GM19351 (cell line): ENCODE data around the gene INTS7.
"Not testable (repeated sequence)": the region's sequence is repeated elsewhere in the genome, so short reads cannot be mapped to it uniquely, and the experiment has no call there.

Experiments
- ATAC-seq: cut with Tn5 transposase; IDR thresholded peaks from one replicate; pipeline ENCODE4 v1.9.1; 2021; ENCODE audit warnings: mild to moderate bottlenecking, moderate library complexity; ENCODE audit not compliant: unreplicated experiment

The INTS7 gene

DNA sequence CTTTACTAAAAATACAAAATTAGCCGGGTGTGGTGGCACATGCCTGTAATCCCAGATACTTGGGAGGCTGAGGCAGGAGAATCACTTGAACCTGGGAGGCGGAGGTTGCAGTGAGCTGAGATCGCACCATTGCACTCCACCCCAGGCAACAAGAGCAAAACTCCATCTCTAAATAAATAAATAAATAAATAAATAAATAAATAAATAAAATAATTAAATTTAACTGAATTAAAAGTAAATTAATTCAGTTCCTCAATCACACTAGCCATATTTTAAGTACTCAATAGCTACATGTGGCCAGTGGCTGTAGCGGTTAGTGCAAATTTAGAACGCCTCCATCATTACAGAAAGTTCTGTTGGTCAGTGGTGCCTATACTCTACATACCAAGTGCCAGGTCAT, 97.9 kb downstream of the INTS7 start:
- ATAC-seq: not testable (repeated sequence)

DNA sequence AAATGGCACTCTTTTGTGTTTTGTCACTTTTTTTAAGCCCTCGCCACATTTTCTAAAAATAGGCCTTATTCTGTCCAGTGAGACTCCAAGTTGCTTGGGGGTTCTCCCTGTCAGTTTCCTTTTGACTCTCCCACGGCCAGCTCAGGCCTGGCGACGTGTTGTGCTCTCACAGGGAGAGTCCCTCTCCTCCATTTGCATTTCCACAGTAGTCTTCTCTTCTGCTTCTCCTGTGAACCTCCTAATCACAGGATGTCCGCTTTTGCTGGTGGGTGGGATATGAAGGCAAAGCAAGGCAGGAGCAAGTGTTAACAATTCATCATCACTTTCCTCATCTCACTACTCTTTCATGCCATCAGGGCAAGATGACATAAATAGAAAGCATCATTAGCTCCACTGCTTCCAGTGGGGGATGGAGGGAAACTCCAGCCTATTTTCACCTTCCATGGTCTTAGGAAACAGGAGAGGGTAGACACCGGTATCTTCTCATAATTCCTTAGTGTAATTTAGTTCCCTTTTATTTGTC, 99.8 kb downstream of the INTS7 start:
- peak; percentile 72 for ATAC-seq

DNA sequence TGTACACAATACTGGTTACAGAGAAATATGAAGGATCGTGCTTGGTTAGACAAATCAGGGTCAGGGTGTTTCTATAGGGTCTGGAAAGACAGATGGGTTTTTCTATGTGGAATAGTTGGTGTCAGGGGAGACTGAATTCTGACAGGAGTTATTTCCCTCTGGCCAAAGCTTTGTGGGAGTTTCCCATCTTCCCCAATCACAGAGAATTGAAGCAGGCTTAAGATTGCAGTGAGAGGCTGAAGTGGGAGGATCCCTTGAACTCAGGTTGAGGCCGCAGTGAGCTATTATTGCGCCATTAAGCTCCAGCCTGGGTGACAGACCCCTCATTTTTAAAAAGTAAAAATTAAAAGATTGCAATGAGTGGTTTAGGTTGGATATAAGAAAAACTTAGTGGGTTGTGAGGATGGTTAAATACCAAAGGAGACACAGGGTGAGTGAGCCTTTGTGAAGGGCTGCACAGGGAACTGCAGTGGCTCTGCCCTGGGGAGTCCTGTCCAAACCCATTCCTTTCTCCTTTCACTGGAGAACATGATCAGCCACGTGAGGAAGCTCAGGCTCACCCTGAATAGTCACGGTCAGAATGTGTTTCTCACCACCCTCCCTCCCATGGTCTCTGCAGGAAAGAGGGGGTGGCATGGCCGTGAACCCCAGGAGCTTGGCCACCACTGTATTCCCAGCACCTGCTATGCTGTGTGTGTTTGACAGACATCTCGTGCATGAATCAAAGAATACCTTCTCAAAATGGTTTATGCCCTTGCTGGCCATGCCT, 101.2 kb downstream of the INTS7 start:
- no peak for ATAC-seq

DNA sequence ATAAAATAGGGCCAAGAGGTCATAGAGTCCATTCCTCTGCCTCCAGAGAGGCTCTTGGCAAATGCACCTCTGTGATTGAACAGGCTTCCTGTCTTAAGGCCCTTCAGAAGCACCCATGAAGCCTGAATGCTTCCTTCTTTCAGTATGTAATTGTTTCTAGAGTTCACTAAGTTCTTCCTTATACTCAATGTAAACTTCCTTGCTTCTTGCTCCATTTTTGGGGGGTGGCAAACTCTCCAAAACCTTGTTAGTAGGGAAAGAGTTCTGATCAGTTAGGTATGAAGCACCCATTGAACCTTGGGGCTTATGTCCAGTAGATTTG, 102.5 kb downstream of the INTS7 start:
- no peak for ATAC-seq

DNA sequence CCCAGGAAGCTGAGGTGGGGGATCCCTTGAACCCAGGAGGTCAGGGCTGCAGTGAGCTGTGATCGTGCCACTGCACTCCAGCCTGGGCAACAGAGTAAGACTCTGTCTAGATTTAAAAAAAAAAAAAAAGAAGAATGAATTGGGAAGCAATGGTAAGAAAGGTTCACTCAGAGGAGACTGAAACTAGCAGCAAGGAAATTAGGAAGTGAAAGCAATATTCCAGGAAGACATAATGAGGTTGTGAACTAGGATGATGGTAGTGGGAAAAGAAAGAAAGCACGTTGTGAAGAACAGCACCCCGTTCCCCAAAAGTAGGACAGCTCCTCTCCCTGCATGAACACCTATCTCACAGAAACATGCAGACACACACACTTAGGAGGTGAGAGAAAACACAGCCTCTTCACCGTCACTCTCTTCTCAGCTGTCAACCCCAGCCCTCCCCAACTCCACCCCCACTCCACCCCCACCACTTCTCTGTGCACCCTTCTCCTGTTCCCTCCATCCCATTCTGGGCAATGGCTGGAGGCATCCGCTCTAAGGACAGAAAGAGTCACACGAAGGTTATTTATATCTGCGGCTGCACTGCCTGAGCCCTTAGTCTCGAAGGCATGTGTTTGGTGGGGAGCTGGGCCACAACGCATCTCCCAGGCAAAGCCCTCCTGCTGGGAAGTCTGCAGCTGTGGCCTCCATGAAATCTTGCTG, 103.0 kb downstream of the INTS7 start:
- ATAC-seq: no peak

DNA sequence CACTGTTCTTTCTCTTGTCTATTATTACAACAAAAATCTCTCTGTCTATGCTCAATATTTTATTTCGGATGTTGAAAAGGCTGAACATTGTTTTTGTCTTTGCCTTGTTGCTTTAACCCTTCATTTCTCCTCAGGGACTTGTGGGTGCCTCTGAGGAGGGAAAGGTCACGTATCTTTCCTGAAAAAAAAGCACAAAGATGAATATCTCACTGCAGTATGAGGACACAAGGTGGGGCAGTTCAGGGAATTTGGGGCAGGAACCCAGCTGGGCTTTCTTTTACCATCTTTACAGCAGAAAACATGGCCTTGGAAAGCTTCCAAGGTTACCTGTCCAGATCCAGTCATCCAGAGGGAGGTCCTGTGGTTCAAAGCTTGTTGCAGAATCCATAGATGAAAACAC, 105.7 kb downstream of the INTS7 start:
- ATAC-seq: no peak

DNA sequence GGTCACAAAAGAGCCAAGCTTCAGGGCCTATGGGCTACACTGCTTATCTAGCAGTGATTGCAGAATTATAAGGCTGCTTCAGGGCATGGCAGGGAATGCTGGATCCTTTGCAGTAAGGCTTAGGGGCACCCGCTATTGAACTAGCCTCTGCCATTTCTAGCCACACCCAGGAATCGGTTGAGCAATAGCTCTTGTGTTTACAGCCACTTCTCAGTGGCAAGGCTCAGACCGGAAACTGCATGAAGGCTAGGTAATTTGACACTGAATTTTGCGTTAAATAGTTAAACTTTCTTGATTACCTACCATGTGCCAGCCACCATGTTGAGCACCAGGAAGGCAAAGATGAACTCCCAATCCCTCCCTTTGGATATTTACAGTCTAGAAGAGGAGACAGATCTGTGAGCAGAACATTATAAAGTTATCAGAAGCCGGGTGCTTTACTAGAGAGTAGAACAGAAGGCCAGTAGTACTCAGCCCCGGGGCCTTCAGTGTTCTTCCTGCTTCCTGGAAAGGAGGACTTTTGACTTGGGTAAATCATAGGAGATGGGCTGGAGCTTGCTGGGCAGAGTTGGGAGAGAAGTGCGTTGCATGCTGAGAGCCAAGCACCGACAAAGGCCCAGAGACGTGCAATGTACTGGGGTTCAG, 106.2 kb downstream of the INTS7 start:
- no peak for ATAC-seq

DNA sequence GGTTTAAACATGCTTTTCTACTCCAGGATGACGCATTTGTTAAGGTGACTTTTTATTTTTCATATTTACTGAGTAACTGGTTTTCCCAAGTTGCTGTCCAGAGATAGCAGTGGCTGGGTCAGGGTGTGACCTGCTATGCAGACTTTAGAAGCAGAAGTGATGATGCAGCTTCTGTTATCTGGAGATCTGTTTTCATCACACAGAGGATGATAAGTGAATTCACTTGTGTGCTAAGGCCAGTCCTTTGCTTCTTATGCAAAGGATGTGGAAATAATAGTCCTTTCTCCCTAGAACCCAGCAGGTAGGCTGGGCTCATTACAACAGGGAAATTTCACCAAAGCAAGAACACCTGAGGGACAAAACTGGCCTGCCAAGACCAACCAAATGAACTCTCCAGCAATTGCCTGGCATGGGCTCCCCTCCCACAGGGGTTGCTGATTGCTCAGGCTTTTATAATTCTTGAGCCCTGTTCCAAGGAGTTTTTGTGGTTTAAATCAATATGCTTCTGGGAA, 107.0 kb downstream of the INTS7 start:
- ATAC-seq: no peak

DNA sequence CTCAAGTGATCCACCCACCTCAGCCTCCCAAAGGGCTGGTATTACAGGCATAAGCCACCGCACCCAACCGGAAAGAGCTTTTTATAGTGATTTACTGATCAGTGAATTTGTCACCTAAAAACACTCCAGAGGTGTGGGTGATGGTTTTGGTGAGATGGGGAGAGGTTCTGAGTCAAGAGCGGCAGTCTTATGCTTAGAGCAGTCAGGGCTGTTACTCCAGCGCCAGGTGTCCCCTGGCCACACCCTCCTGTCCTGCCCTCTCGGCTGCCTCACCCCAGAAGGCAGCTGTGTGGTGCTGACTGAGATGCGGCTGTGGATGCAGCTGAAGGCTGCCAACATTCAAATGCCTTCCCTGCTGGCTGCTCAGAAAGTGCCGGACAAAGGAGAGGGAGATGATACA, 110.3 kb downstream of the INTS7 start:
- ATAC-seq: peak; percentile 88

DNA sequence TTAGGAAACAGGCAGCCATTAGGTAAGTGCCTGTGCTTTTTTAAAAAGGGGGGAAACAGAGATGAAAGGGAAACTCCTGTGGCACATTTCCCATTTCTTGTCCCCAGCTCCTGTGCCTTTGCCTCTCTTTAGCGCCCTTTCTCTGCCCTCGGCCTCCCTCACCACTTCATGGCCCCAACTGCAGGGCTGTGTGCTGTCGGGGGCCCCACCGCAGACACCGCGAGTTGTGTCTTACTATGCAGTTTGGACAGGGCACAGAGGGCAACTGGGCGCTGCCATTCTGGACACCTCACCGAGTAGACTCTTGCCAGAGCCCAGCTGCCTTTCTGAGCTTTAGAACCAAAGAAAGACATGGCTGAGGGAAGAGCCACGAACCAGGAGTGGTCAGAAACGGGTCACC, 111.1 kb downstream of the INTS7 start:
- ATAC-seq: no peak

DNA sequence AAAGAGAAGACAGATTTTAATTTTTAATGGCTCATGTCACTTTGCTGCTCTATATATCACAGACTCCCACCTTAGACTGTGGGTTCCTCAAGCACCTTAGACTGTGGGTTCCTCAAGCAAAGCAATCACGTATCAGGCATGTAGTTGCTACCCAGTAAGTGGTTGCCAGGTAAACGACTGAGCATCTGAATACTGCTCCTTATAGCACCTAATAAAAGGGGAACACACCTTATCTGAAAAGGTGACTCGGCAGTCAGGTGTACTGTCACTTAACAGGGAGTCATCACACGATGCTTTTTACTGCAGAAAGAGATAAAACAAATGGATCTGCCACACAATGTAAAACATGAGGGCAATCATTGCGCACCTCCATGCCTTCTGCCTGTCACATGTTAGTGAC, 112.3 kb downstream of the INTS7 start:
- ATAC-seq: no peak

DNA sequence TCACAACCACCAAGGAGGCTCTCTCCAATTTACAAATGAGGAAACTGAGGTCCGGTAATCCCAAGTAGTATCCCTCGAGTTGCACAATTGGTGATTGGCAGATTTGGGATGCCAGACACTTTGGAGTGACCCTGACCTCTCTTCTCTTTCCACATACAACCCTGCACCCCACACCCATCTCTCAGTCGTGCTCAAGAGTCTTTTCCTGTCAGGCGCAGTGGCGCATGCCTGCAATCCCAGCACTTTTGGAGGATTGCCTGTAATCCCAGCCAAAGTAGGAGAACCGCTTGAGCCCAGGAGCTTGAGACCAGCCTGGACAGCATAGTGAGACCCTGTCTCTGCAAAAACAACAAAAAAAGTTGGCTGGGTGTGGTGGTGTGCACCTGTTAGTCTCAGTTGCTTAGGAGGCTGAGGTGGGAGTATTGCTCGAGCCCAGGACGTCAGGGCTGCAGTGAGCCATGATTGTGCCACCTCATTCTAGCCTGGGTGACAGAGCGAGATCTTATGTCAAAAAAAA, 113.7 kb downstream of the INTS7 start:
- ATAC-seq: no peak

DNA sequence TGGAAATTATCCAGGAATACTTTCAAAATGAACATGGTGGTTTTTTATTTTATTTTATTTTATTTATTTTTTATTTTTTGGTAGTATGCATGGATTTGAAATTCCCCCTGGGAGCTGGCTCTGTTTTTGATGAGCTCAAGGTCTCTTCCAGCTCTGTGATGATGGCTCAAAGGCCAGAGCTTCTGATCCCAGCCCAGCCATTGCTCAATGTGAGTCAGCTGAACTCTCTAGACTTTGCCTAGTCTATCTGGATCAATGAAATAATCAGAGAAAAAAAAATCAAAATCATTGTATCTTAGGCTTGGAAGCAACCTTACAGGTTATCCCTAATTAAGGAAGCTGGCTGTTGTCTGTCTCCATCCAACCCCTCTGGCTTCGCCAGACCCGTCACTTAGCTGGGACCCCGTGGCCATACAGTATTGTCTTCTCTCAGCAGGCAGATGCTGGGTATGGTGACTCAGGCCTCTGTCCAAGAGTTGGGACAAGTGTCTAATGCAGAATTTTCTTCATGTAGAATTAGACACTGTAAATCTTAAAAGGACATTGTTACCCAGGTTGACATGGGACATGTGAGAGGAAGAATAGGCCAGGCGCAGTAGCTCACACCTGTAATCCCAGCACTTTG, 114.6 kb downstream of the INTS7 start:
- no peak for ATAC-seq

DNA sequence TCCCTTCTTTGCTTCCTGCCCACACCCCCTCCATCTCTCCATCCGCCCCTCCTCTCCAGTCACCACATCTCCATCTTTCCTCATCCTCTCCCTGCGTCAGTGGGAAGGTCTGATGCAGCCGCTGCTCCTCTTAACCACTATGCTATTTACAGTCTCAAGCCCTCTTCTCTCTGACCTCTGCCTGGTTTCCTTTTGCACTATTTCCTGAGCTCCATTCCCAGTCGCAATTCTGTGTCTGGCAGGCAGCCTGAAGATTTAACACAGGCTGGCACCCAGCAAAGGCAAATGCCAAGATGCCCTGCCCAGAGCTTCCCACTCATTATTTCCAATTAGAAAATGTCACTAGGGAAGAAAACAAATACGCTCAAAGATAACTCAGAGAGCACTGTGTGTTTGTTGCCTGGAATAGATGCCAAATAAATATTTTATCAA, 115.2 kb downstream of the INTS7 start:
- no peak for ATAC-seq

DNA sequence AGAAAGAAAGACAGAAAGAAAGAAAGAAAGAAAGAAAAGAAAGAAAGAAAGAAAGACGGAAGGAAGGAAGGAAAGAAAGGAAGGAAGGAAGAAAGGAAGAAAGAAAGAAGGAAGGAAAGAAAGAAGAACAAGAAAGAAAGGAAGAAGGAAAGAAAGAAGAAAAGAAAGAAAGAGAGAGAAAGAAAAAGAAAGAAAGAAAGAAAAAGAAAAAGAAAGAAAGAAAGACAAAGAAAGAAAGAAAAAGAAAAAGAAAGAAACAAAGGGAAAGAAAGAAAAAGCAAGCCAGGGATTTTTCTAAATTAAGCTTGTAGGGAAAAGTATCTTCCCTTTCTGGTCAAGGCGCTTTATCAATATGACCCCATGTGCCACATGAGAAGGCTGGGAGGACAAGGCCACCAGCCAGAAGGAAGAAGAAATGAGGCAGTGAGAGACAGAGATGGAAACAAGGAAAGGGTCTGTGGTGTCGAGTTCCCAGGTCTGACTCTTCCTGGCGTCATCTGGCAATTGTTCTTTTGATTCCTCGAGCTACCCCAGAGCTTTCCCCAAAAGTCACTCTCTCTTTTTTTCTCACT, 116.4 kb downstream of the INTS7 start:
- no peak for ATAC-seq

DNA sequence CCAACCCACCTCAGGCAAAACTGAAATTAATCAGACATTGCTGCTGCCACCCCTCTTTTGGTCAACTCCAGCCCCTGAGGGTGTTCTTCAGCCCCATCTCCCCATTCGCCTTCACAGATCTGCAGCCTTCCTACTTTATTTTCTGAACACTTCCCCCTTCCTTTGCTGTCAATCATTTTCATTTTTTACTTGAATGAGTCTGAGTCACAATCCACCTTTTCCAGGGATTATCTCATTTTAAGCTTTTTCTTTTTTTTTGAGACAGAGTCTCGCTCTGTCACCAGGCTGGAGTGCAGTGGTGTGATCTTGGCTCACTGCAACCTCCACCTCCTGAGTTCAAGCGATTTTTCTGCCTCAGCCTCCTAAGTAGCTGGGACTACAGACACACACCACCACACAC, 118.9 kb downstream of the INTS7 start:
- ATAC-seq: not testable (repeated sequence)

DNA sequence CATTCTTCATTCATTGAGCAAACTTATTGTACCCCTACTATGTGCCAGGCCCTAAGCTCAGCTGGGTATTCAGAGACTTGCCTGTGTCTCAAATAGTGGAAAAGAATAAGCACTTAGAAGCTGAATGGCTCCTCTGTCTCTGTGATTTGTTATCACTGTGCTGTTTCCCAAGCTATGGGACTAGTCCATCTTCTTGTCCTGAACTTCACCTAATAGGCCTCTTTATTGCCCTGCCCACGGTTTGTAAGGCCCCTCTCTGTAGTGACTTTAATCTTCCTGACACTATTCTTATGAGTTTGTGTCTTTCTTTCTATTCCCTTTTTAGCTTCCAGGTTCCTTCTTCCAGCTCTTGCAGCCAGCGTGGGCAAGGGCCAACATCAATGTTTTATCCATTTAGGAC, 119.4 kb downstream of the INTS7 start:
- ATAC-seq: no peak

DNA sequence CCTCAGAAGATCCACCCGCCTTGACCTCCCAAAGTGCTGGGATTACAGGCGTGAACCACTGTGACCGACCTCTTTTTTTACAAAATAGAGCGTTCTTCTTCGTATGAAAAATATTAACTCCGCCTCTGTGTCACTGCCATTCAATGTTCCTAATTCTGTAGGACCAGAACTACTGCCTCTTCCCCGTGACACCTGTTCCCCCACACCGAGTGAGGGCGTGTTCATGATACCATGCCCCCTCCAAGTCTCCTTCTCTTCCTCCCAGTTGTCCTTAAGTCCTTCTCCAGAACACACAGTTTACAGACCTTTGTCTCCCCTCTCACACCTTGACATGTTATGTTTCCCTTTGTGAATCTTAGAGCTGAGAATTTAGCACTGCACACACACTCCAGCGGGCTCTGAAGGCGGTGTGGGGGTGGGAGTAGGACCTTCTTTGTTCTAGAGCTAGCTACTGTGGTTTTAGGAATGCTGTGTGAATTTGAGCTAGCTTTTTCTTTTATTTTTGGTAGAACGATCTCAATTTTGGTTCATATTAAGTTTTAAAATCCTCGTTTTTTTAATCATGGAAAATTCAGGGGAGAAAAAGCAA, 122.4 kb downstream of the INTS7 start:
- ATAC-seq: no peak

DNA sequence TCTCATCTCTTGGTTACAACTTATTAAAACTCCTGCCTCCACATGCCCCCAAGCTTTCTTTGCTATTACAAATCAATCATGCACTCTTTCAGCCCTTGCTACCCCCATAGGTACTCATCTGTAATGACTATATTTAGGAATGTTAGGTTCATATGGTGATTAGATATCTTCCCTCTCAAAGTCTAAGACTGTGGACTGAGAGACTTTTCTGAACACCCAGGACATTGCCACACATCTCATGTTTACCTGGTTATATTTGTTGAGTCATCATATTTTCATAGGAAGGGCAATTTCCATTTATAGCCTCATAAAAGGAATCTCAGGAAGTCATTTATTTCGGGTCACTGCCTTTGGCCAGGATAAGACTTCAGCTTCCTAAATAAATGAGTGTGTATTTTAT, 123.3 kb downstream of the INTS7 start:
- no peak for ATAC-seq

DNA sequence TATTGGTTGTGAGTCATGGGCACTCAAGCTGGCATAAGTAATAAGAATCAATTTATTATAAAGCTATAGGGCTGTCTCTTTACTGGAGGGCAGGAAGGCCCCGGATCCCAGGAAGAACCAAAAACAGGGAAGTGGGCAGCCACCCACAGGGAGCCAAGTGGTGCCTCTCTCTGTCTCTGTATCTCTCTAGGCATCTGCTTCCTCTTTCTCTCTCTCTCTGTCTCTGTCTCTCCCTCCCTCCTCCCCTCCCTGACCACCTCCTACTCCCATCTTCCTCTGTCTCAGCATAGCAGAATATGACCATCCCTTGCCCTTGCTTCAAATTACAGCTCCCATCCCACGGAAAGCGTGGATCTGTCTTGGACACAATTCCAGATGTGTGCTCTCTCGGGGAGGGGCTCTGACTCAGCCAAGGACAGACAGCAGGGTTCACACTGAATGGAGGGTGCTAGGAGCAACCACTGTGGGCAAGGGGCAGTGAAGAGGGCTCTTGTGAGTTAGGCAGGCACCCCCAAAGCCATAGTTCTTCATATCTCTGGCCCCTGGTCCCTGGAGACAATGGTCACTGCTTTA, 124.4 kb downstream of the INTS7 start:
- ATAC-seq: no peak
